GM12892 (cell line): ENCODE measurements around the gene HIGD2A.

Source experiments
- POLR2A ChIP-seq: IDR thresholded peaks from 2 replicates; pipeline ENCODE4 v1.6.1; 2011; ENCODE audit warnings: low read depth, low read length, control low read depth
- POLR2AphosphoS5 ChIP-seq: IDR thresholded peaks from 2 replicates; pipeline ENCODE4 v1.6.1; 2011; ENCODE audit warnings: low read depth, low read length, control low read depth

DNA sequence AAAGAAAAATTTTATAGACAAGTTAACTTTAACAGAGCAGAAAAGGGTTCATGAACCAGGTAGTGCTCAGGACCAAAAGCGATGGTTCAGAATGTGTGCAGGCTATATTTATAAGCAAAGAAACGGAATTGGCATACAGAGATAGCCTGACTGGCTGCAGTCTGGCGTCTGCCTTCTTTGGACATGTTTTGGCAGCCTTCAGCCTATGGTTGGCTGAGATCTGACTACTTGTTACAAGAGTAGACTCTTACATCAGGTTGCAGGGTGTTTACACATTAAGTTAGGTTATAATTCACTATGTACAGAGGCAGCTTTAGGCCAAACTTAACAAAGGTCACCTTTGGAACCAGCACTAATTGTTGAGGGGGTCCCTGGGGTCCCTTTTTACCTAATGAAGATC is 7.1 kb upstream of the HIGD2A start:
- TF ChIP-seq POLR2A (no peak), POLR2AphosphoS5 (no peak)
